ENCODE results near the gene TMPRSS12.
"Not testable (repeated sequence)": the region's sequence is repeated elsewhere in the genome, so short reads cannot be mapped to it uniquely, and the experiment has no call there.

The TMPRSS12 gene, protein sequence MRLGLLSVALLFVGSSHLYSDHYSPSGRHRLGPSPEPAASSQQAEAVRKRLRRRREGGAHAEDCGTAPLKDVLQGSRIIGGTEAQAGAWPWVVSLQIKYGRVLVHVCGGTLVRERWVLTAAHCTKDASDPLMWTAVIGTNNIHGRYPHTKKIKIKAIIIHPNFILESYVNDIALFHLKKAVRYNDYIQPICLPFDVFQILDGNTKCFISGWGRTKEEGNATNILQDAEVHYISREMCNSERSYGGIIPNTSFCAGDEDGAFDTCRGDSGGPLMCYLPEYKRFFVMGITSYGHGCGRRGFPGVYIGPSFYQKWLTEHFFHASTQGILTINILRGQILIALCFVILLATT

DNA sequence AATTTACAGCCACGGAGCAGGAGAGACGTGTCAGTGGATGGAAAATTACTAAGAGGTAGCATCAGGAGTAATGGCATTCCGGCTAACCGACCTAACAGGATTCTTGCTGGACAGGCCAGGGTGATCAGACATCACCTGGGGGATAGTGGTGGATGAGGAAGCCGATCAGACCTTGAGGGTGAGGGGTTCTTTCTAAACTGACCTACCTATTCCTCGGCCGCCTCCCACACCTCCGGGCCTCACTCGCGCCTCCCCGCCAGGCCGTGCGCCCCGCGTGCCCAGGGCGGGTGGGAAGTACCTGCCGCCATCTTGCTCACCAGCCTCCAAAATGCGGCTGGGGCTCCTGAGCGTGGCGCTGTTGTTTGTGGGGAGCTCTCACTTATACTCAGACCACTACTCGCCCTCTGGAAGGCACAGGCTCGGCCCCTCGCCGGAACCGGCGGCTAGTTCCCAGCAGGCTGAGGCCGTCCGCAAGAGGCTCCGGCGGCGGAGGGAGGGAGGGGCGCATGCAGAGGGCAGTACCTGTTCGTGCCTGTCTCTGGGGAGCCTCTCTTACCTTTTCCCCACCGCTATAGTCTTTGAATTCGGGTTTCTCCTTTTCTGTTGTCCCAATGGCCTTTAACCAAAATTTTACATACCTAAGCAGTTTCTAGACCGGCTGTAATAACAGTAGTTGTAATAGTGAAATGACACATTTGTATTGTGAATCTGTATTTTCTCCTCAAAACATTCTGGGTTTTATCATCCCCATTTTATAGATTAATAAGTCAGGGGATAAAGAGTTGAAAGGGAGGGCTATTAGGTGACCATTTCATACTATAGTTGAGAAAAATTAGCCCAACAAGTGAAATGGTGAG lies at the start of gene TMPRSS12:
Gene TMPRSS12, plus strand, starts transcription at position 290 of the 857 bp plus-strand sequence. Its CDS starts 39 bp downstream, at position 329.
- no peak for FAIRE-seq

- FAIRE-seq, result no peak
These were observed 42.8 kb upstream of the TMPRSS12 start for GRCh38 chr12:50799908-50800307.

DNA sequence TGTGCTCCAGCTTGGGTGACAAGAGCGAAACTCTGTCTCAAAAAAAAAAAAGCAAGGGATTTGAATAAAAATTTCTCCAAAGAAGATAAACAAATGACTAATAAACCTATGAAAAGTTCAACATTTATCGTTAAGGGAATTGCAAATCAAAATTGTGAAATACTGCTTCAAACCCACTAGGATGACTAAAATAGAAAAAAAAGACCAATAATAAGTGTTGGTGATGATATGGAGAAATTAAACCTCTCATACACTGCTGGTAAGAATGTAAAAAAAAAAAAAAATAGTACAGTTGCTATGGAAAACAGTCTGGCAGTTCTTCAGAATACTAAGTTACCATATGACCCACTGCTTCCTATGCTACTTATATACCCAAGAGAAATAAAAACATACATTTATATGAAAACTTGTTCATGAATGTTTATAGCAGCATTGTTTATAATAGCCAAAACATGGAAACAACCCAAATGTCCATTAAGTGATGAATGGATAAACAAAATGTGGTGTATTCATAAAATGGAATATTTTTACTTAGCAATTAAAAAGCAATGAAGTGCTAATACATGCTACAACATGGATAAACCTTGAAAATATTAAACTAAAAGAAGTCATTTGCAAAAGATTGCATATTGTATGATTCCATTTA lies 39.4 kb upstream of the TMPRSS12 start:
- FAIRE-seq, result no peak

DNA sequence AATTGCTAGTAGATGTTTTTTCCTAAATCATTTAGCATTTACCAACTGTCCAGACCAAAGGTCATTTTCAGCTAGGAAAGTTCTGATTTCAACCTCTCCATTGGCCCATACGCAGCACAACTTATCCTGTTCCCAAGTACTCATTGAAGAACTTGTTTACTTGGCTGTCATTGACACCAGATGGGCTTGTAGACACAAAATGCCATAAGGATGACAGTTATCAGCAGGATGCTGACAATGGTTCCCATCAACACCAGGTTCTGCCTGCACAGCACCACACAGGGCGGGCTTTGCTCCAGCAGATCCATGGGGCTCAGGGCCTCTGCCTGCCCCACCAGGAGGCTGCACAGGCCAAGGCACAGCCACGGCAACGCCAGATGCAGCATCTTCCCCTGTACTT lies 36.5 kb upstream of the TMPRSS12 start:
- no peak for FAIRE-seq

GRCh38 chr12:50809131-50809530 lies 33.6 kb upstream of the TMPRSS12 start:
- not testable (repeated sequence) for FAIRE-seq

GRCh38 chr12:50814921-50815320 lies 27.8 kb upstream of the TMPRSS12 start:
- not testable (repeated sequence) for FAIRE-seq

GRCh38 chr12:50820177-50820576 lies 22.5 kb upstream of the TMPRSS12 start:
- no peak for FAIRE-seq

DNA sequence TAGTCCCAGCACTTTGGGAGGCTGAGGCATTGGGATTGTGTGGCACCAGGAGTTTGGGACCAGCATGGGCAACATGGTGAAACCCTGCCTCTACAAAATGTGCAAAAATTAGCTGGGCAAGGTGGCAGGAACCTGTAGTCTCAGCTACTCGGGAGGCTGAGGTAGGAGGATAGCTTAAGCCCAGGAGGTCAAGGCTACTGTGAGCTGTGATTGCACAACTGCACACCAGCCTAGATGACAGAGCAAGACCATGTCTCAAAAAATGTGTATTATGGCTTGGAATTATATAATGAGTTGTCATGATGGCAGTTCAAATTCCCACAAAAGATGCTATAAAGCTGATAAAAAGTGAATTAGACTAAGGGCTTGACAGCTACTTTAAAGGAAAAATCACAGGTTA lies 20.6 kb upstream of the TMPRSS12 start:
- no peak for FAIRE-seq

- not testable (repeated sequence) for FAIRE-seq
These were observed 19.0 kb upstream of the TMPRSS12 start for GRCh38 chr12:50823724-50824123.

DNA sequence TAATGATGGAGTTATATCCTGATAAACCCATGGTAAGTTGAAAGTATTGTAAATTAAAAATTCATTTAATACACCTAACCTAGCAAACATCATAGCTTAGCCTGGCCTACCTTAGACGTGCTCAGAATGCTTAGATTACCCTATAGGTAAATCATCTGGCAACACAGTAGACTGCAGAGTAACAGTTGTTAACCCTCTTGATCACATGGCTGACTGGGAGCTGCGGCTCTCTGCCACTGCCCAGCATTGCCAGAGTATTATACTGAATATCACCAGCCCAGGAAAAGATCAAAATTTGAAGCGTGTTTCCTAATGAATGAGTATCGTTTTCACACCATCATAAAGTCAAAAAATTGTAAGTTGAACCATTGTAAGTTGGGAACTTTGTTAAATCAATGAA lies 17.8 kb upstream of the TMPRSS12 start:
- FAIRE-seq, result no peak

DNA sequence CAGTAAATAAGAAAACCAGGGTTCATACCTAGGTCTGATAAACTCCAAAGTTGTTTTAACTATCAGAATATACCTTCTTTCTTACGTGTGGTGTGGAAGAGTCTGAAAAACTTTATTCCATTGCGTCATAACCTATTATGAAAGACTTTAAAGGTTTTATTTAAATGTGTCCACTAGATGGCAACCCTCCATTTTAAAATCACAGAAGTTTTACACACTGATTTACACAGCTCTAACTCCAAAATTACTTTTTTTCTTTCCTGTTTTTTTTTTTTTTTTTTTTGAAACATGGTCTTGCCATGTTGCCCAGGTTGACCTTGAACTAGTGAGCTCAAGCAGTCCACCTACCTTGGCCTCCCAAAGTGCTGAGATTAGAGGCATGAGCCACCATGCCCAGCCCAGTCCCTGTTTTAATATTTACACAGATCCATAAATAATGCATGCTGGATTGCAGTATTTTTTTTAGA lies 17.3 kb upstream of the TMPRSS12 start:
- FAIRE-seq, result peak; percentile 89

DNA sequence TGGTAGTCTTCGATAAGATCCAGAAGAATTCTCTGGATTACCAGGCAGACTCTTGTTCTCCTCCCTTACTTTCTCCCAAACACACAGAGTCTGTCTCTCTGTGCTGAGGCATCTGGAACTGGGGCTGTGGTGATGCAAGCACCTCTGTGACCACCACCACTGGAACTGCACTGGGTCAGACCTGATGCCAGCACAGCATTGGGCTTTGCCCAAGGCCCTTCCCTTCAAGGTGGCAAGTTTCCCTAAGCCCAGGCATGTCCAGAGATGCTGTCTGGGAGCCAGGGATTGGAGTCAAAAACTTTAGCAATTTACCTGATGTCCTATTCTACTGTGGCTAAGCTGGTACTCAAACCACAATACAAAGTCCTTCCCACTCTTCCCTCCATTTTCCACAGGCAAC lies 14.6 kb upstream of the TMPRSS12 start:
- FAIRE-seq, result no peak

- FAIRE-seq, result no peak
These were observed 13.8 kb upstream of the TMPRSS12 start for GRCh38 chr12:50828886-50829285.

- not testable (repeated sequence) for FAIRE-seq
These were observed 8.9 kb upstream of the TMPRSS12 start for GRCh38 chr12:50833801-50834200.

DNA sequence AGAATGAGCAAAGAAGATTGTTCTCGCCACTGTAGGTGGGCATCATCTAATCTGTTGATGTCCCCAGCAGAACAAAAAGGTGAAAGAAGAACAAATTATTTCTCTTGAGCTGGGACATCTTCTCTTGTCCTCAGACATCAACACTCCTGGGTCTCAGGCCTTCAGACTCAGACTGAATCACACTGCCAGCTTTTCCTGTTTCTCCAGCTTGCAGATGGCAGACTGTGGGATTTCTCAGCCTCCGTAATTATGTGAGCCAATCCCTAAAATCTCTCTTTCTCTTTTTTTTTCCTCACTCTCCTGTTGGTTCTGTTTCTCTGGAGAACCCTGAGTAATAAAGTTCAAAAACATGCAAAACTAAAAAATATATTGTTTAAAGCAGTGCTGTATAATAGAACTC lies 3.7 kb upstream of the TMPRSS12 start:
- no peak for FAIRE-seq

GRCh38 chr12:50840809-50841487 lies 1.8 kb upstream of the TMPRSS12 start:
- FAIRE-seq, result no peak

- FAIRE-seq, result no peak
These were observed 802 bp upstream of the TMPRSS12 start for GRCh38 chr12:50841716-50842531.

GRCh38 chr12:50845021-50845647 lies 2.4 kb downstream of the TMPRSS12 start:
- no peak for FAIRE-seq

DNA sequence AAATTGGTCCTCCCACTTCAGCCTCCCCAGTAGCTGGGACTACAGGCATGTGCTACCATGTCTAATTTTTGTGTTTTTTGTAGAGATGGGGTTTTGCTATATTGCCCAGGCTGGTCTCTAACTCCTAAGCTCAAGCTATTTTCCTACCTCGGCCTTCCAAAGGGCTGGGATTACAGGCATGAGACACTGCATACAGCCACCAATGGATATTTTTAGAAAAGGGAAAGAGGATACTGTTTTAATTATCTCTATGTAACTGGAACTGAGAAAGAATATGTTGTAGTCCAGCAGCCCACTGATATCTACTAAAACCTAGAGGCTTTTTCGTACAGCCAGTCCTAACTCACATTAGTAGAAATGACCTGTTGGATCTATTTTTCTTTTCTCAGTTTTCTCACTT lies 6.2 kb downstream of the TMPRSS12 start:
- no peak for FAIRE-seq

- FAIRE-seq, result not testable (repeated sequence)
These were observed 12.5 kb downstream of the TMPRSS12 start for GRCh38 chr12:50855218-50855617.

GRCh38 chr12:50855679-50856078 lies 13.0 kb downstream of the TMPRSS12 start:
- not testable (repeated sequence) for FAIRE-seq
